Spleen (tissue), 11 donors: ENCODE data around the gene GRK4. TPM values are rescaled to one million over a fixed set of nuclear protein-coding genes. Genes with fewer than 3 reads are reported as not detected.

Experiments used
- DNase-seq: peaks from one replicate; pipeline ENCODE4 v3.0.0-alpha.2; 2020
- H3K27ac ChIP-seq, 8 donors: fragments of 200-600 bp; sonication (generic) in 7 of 8; 1 replicate in 4 of 8; 2 replicates in 4 of 8; pipeline versions ENCODE4 v1.5.0 to v1.8.0; 2016 to 2021; ENCODE audit warnings: inconsistent platforms in 4 of 8, mild to moderate bottlenecking in 4 of 8, moderate library complexity in 1 of 8
- H3K27me3 ChIP-seq, 7 donors: fragments of 200-600 bp; sonication (generic) in 6 of 7; replicated peaks in 1 of 7; 1 replicate in 4 of 7; 2 replicates in 3 of 7; pipeline versions ENCODE4 v1.5.0 to v1.8.0; 2016 to 2021; ENCODE audit warnings: inconsistent platforms in 3 of 7, mild to moderate bottlenecking in 1 of 7
- H3K36me3 ChIP-seq, 6 donors: fragments of 200-600 bp; sonication (generic) in 5 of 6; 1 replicate in 4 of 6; 2 replicates in 2 of 6; pipeline versions ENCODE4 v1.5.0 to v1.8.0; 2016 to 2021; ENCODE audit warnings: inconsistent platforms in 2 of 6
- H3K4me1 ChIP-seq, 6 donors: fragments of 200-600 bp; sonication (generic) in 5 of 6; 1 replicate in 3 of 6; 2 replicates in 3 of 6; pipeline versions ENCODE4 v1.5.0 to v1.8.0; 2016 to 2021; ENCODE audit warnings: inconsistent platforms in 3 of 6
- H3K4me3 ChIP-seq, 8 donors: fragments of 200-600 bp; sonication (generic) in 7 of 8; 1 replicate in 4 of 8; 2 replicates in 4 of 8; pipeline versions ENCODE4 v1.5.0 to v1.8.0; 2016 to 2021; ENCODE audit warnings: inconsistent platforms in 4 of 8, mild to moderate bottlenecking in 4 of 8, moderate library complexity in 2 of 8
- H3K9me3 ChIP-seq, 8 donors: fragments of 200-600 bp; sonication (generic) in 7 of 8; 1 replicate in 4 of 8; 2 replicates in 4 of 8; pipeline versions ENCODE4 v1.5.0 to v1.8.0; 2016 to 2021; ENCODE audit warnings: inconsistent platforms in 4 of 8
- CTCF ChIP-seq, 11 experiments: fragments of 200-600 bp in 7 of 11; fragments of 450-650 bp in 4 of 11; sonication (generic) in 4 of 11; IDR thresholded peaks in 8 of 11; conservative IDR thresholded peaks in 3 of 11; 1 replicate in 7 of 11; 2 replicates in 4 of 11; pipeline versions ENCODE4 v1.4.0 to v1.8.0; 2016 to 2021; ENCODE audit warnings: antibody characterized with exemption in 11 of 11, inconsistent platforms in 4 of 11, mild to moderate bottlenecking in 1 of 11
- POLR2A ChIP-seq, 3 donors: fragments of 450-650 bp; IDR thresholded peaks; one replicate each; pipeline ENCODE4 v1.5.1; 2017; ENCODE audit warnings: antibody characterized with exemption in 3 of 3, mild to moderate bottlenecking in 1 of 3
- POLR2AphosphoS5 ChIP-seq, 3 donors: sonication (generic); formaldehyde crosslinking; IDR thresholded peaks; one replicate each; pipeline ENCODE4 v1.5.1; 2017; ENCODE audit warnings: antibody characterized with exemption in 3 of 3
- WGBS, 5 donors: extraction: QIAGEN DNeasy Blood & Tissue Kit in 3 of 5; methylation state at CpG; one replicate each; pipeline versions ENCODE4 v1.1.5 to v1.1.7; 2013 to 2018; 5-methylcytosine and 5-hydroxymethylcytosine counted together
- intact Hi-C: fragments of 100-400 bp; cut with DNase I; formaldehyde crosslinking; loops from one replicate; pipeline ENCODE4 v1.15.0; 2023; ENCODE audit warnings: low total_unique reads
- polyA plus RNA-seq, 3 donors: library from polyadenylated mRNA; stranded (reverse); fragments of 200-250 nt; gene quantifications; one replicate each; pipeline ENCODE4 v1.2.1, GENCODE V29; 2013
- total RNA-seq, 7 donors: library from RNA; depleted of rRNA in 3 of 7; stranded (reverse); fragments of >200 nt in 3 of 7; fragmentation: NEBNext Ultra II Directional in 4 of 7; extraction: Animal tissue kit (Norgen Biotek cat#: 25700) in 4 of 7; gene quantifications; one replicate each; pipeline versions ENCODE4 v1.1.0 to v1.2.1, GENCODE V29; 2016 to 2021
- donor health status: healthy with polysubstance abuse.
- donor health status: DM: no; HTN: no; CAD: no; lungs with moderate emphysema.
- donor health status: DM: no; HTN: no; CAD: no.
- donor health status: Bipolar disorder and iron deficiency.
- donor health status: healthy.
- donor health status: DM: no; HTN: no; CAD: no.
- donor health status: DM: yes; HTN: yes; CAD: no.

GRK4 gene
- total and polyA plus RNA-seq, 10 donors = 1.0 to 4.3 (median 2.2) TPM

- H3K9me3 ChIP-seq = no peaks in the 10 kb centered on the region
- 90 to 99% (median 93%) methylated on average over 4 of the region's 4 CpGs for WGBS, 5 donors
- intact Hi-C loops = no loop called here
Measured at GRCh38 chr4:2991243-2991642, 27.9 kb downstream of the GRK4 start.

GRCh38 chr4:2994917-2995316 is 31.5 kb downstream of the GRK4 start:
- 96 to 99% (median 97%) methylated on average over 4 of the region's 4 CpGs for WGBS, 5 donors
- intact Hi-C loops = no loop called here
- Histone ChIP-seq H3K9me3 (no peaks in the 10 kb centered on the region), H3K27me3 (no peaks in the 10 kb centered on the region), H3K36me3 (no peaks in the 10 kb centered on the region), H3K4me1 (no peaks in the 10 kb centered on the region), H3K27ac (no peak overlapping the region), H3K4me3 (no peak overlapping the region)
- TF ChIP-seq CTCF (IDR thresholded peaks at IDR 0.05 in 8 of 11, conservative IDR thresholded peaks at IDR 0.05 in 3 of 11) = no peak
- no peak for TF ChIP-seq POLR2A (IDR thresholded peaks at IDR 0.05)
- no peak for DNase-seq

More at GRCh38 chr4:2991243-2991642, 27.9 kb downstream of the GRK4 start:
- no peak for TF ChIP-seq POLR2A (IDR thresholded peaks at IDR 0.05)
- TF ChIP-seq POLR2AphosphoS5 (IDR thresholded peaks at IDR 0.05) = no peak
- TF ChIP-seq CTCF (IDR thresholded peaks at IDR 0.05 in 8 of 11, conservative IDR thresholded peaks at IDR 0.05 in 3 of 11) = no peak
- no peak for DNase-seq
- no peaks in the 10 kb centered on the region for H3K36me3 ChIP-seq
- no peak overlapping the region for H3K4me3 ChIP-seq
- H3K4me1 ChIP-seq = no peaks in the 10 kb centered on the region
- no peaks in the 10 kb centered on the region for H3K27me3 ChIP-seq
- no peak overlapping the region for H3K27ac ChIP-seq

- Histone ChIP-seq H3K27ac (no peak overlapping the region), H3K36me3 (no peaks in the 10 kb centered on the region), H3K9me3 (no peaks in the 10 kb centered on the region), H3K27me3 (no peaks in the 10 kb centered on the region), H3K4me3 (no peak overlapping the region), H3K4me1 (no peaks in the 10 kb centered on the region)
- WGBS, 5 donors = 80 to 84% (median 83%) methylated on average over 4 of the region's 4 CpGs
- intact Hi-C loops = no loop called here
- no peak for DNase-seq
- TF ChIP-seq POLR2A (IDR thresholded peaks at IDR 0.05) (no peak), CTCF (IDR thresholded peaks at IDR 0.05 in 8 of 11, conservative IDR thresholded peaks at IDR 0.05 in 3 of 11) (no peak), POLR2AphosphoS5 (IDR thresholded peaks at IDR 0.05) (no peak)
Measured at GRCh38 chr4:2995546-2996265, 32.3 kb downstream of the GRK4 start.

- H3K4me1 ChIP-seq = no peaks in the 10 kb centered on the region
- 96 to 100% (median 97%) methylated on average over 4 of the region's 4 CpGs for WGBS, 5 donors
- H3K9me3 ChIP-seq = no peaks in the 10 kb centered on the region
- H3K27ac ChIP-seq = no peak overlapping the region
- no peaks in the 10 kb centered on the region for H3K36me3 ChIP-seq
- no peaks in the 10 kb centered on the region for H3K27me3 ChIP-seq
- DNase-seq = no peak
- no peak overlapping the region for H3K4me3 ChIP-seq
- TF ChIP-seq POLR2A (IDR thresholded peaks at IDR 0.05) (no peak), POLR2AphosphoS5 (IDR thresholded peaks at IDR 0.05) (no peak), CTCF (IDR thresholded peaks at IDR 0.05 in 8 of 11, conservative IDR thresholded peaks at IDR 0.05 in 3 of 11) (no peak)
- intact Hi-C loops = no loop called here
Measured at GRCh38 chr4:2996415-2996814, 33.0 kb downstream of the GRK4 start.
